Tibial nerve (tissue), 3 donors: ENCODE measurements around the gene SNX8.
"Not testable (repeated sequence)": the region's sequence is repeated elsewhere in the genome, so short reads cannot be mapped to it uniquely, and the experiment has no call there.

ENCODE experiments used
- CTCF ChIP-seq, 5 experiments: fragments of 200-600 bp in 3 of 5; fragments of 450-650 bp in 2 of 5; sonication (generic) in 3 of 5; IDR thresholded peaks; one replicate each; pipeline ENCODE4 v1.5.1; 2016 to 2019; ENCODE audit warnings: antibody characterized with exemption in 5 of 5, mild to moderate bottlenecking in 3 of 5, moderate library complexity in 2 of 5
- POLR2A ChIP-seq, 2 donors: fragments of 450-650 bp; IDR thresholded peaks; one replicate each; pipeline ENCODE4 v1.6.1; 2017; ENCODE audit warnings: antibody characterized with exemption in 2 of 2, mild to moderate bottlenecking in 2 of 2, moderate library complexity in 2 of 2

GRCh38 chr7:2332606-2333231 is 18.5 kb upstream of the SNX8 start:
- not testable (repeated sequence) for TF ChIP-seq CTCF, POLR2A (IDR thresholded peaks at IDR 0.05)
